HepG2 (cell line): ENCODE results near the gene SHLD1. TPM values are rescaled to one million over a fixed set of nuclear protein-coding genes. Genes with fewer than 3 reads are reported as not detected.
A peak's percentile ranks its signal among the peaks of the same experiment; 100 is the strongest.

Experiments
- MAFG ChIP-seq: sonication (generic); formaldehyde crosslinking; IDR thresholded peaks from 2 replicates; pipeline ENCODE4 v1.5.1; 2020; ENCODE audit warnings: mild to moderate bottlenecking, missing genetic modification reagents
- MIXL1 ChIP-seq: IDR thresholded peaks from 2 replicates; pipeline ENCODE4 v1.6.1; 2016
- NPAS2 ChIP-seq: sonication (generic); formaldehyde crosslinking; IDR thresholded peaks from 2 replicates; pipeline ENCODE4 v1.8.0; 2022; ENCODE audit warnings: mild to moderate bottlenecking, missing genetic modification reagents, borderline replicate concordance
- PATZ1 ChIP-seq: sonication (generic); formaldehyde crosslinking; IDR thresholded peaks from 2 replicates; pipeline ENCODE4 v1.4.0; 2020; ENCODE audit warnings: missing genetic modification reagents
- SNRNP70 ChIP-seq: fragments of 200-400 bp; formaldehyde crosslinking; IDR thresholded peaks from 2 replicates; pipeline ENCODE4 v1.6.1; 2017; ENCODE audit warnings: mild to moderate bottlenecking, low read depth, low read length, moderate library complexity
- SRSF9 ChIP-seq: fragments of 200-400 bp; formaldehyde crosslinking; IDR thresholded peaks from 2 replicates; pipeline ENCODE4 v1.6.1; 2018; ENCODE audit warnings: borderline replicate concordance, mild to moderate bottlenecking, low read depth, low read length; ENCODE audit not compliant: insufficient read depth, poor library complexity, severe bottlenecking
- TFE3 ChIP-seq: IDR thresholded peaks from 2 replicates; pipeline ENCODE4 v1.6.1; 2016
- ZBTB33 ChIP-seq: sonication (generic); formaldehyde crosslinking; IDR thresholded peaks from 2 replicates; pipeline ENCODE4 v1.4.0; 2020; ENCODE audit warnings: missing genetic modification reagents
- ZBTB40 ChIP-seq, 2 experiments: fragments of 450-650 bp in 1 of 2; sonication (generic) in 1 of 2; formaldehyde crosslinking in 1 of 2; IDR thresholded peaks; 2 replicates each; pipeline versions ENCODE4 v1.6.1 to v1.8.0; 2016 to 2022; ENCODE audit warnings: antibody characterized with exemption in 1 of 2, mild to moderate bottlenecking in 1 of 2, missing genetic modification reagents in 1 of 2
- ZBTB7B ChIP-seq: sonication (generic); formaldehyde crosslinking; IDR thresholded peaks from 2 replicates; pipeline ENCODE4 v1.4.0; 2020; ENCODE audit warnings: missing genetic modification reagents
- ZNF124 ChIP-seq: sonication (generic); formaldehyde crosslinking; IDR thresholded peaks from 2 replicates; pipeline ENCODE4 v1.4.0; 2020; ENCODE audit warnings: missing genetic modification reagents
- ZNF543 ChIP-seq: sonication (generic); formaldehyde crosslinking; IDR thresholded peaks from 2 replicates; pipeline ENCODE4 v1.4.0; 2020; ENCODE audit warnings: mild to moderate bottlenecking, missing genetic modification reagents
- ZNF547 ChIP-seq: sonication (generic); formaldehyde crosslinking; IDR thresholded peaks from 2 replicates; pipeline ENCODE4 v1.5.1; 2020; ENCODE audit warnings: mild to moderate bottlenecking, missing genetic modification reagents
- ZNF790 ChIP-seq: sonication (generic); formaldehyde crosslinking; IDR thresholded peaks from 2 replicates; pipeline ENCODE4 v1.8.0; 2022; ENCODE audit warnings: missing genetic modification reagents, mild to moderate bottlenecking, borderline replicate concordance
- polyA plus RNA-seq, 8 experiments: library from polyadenylated mRNA; depleted of rRNA in 3 of 8; stranded (reverse) in 7 of 8; unstranded in 1 of 8; fragments of >200 nt; fragmentation: Illumina TruSeq in 4 of 8; extraction: Trizol in 4 of 8; gene quantifications; 2 replicates each; pipeline versions ENCODE4 v1.2.1 to v1.2.3, GENCODE V29; 2011 to 2016; ENCODE audit warnings: low read depth in 4 of 8, missing spikeins in 1 of 8, mixed read lengths in 1 of 8; ENCODE audit not compliant: insufficient read depth in 1 of 8
- total RNA-seq, 5 experiments: library from RNA; depleted of rRNA; stranded (reverse); fragments of >200 nt; fragmentation: Illumina TruSeq; extraction: Trizol; gene quantifications; 2 replicates each; pipeline ENCODE4 v1.2.3, GENCODE V29; 2016; ENCODE audit warnings: low read depth in 1 of 5

SHLD1 gene
- total and polyA plus RNA-seq, 2 of the 13 experiments (the other 11 are each of a cell fraction or from before 2014, with no cell fraction given), result 8.9 to 10.0 TPM

- no peak for TF ChIP-seq NPAS2 (CRISPR knock-in tag)
- no peak for TF ChIP-seq SNRNP70
- TF ChIP-seq MIXL1 (CRISPR knock-in tag), result peak; percentile 42; the same call in 1 of the 2 replicates
- TF ChIP-seq ZBTB33 (CRISPR knock-in tag), result no peak
- TF ChIP-seq MAFG (CRISPR knock-in tag), result no peak
- no peak for TF ChIP-seq ZBTB40 (IDR thresholded peaks at IDR 0.05)
- no peak for TF ChIP-seq ZBTB40 (CRISPR knock-in tag; IDR thresholded peaks at IDR 0.05)
- TF ChIP-seq ZNF790 (CRISPR knock-in tag), result no peak
- TF ChIP-seq PATZ1 (CRISPR knock-in tag), result no peak; the same call in 1 of the 2 replicates
- no peak for TF ChIP-seq ZNF543 (CRISPR knock-in tag)
- no peak for TF ChIP-seq TFE3
- no peak for TF ChIP-seq ZNF547 (CRISPR knock-in tag)
- no peak for TF ChIP-seq ZBTB7B (CRISPR knock-in tag)
- TF ChIP-seq SRSF9, result no peak
- TF ChIP-seq ZNF124 (CRISPR knock-in tag), result 0 out of 2 replicates have a peak, but pooled peaks have one; percentile 63
These were observed 35.8 kb upstream of the SHLD1 start (continued) for GRCh38 chr20:5714261-5715041.
